ENCODE results near the gene GREB1.

Gene GREB1

GRCh38 chr2:11539317-11540147, 5.7 kb downstream of the GREB1 start:
- no peak for DNase-seq (ENCODE audit: low spot score)

GRCh38 chr2:11540148-11540995, 6.5 kb downstream of the GREB1 start:
- no peak for DNase-seq (ENCODE audit: low spot score)

GRCh38 chr2:11540996-11541692, 7.3 kb downstream of the GREB1 start:
- DNase-seq (ENCODE audit: low spot score) = no peak

- no peak for DNase-seq (ENCODE audit: low spot score)
These were observed 7.9 kb downstream of the GREB1 start for GRCh38 chr2:11541693-11542274.

GRCh38 chr2:11542275-11542819, 8.5 kb downstream of the GREB1 start:
- no peak for DNase-seq (ENCODE audit: low spot score)

GRCh38 chr2:11543337-11544216, 9.7 kb downstream of the GREB1 start:
- no peak for DNase-seq (ENCODE audit: low spot score)

- DNase-seq (ENCODE audit: low spot score) = no peak
These were observed 12.2 kb downstream of the GREB1 start for GRCh38 chr2:11546072-11546471.

- DNase-seq (ENCODE audit: low spot score) = no peak
These were observed 14.2 kb downstream of the GREB1 start for GRCh38 chr2:11547912-11548497.

- no peak for DNase-seq (ENCODE audit: low spot score)
These were observed 16.5 kb downstream of the GREB1 start for GRCh38 chr2:11550302-11550701.

GRCh38 chr2:11550901-11551568, 17.2 kb downstream of the GREB1 start:
- DNase-seq (ENCODE audit: low spot score) = no peak

- DNase-seq (ENCODE audit: low spot score) = no peak
These were observed 17.9 kb downstream of the GREB1 start for GRCh38 chr2:11551569-11552259.

- no peak for DNase-seq (ENCODE audit: low spot score)
These were observed 18.4 kb downstream of the GREB1 start for GRCh38 chr2:11552260-11552638.

- no peak for DNase-seq (ENCODE audit: low spot score)
These were observed 20.0 kb downstream of the GREB1 start for GRCh38 chr2:11553661-11554398.

GRCh38 chr2:11554399-11554716, 20.5 kb downstream of the GREB1 start:
- no peak for DNase-seq (ENCODE audit: low spot score)

- no peak for DNase-seq (ENCODE audit: low spot score)
These were observed 22.4 kb downstream of the GREB1 start for GRCh38 chr2:11556101-11556806.

- no peak for DNase-seq (ENCODE audit: low spot score)
These were observed 24.5 kb downstream of the GREB1 start for GRCh38 chr2:11558214-11558886.

- DNase-seq (ENCODE audit: low spot score) = no peak
These were observed 25.4 kb downstream of the GREB1 start for GRCh38 chr2:11559066-11559785.
